NB4 (cell line): ENCODE results near the gene PLXNC1.

Experiments
- CTCF ChIP-seq: IDR thresholded peaks from one replicate; pipeline ENCODE4 v1.5.1; 2012; ENCODE audit warnings: low read depth, low read length
- MYC ChIP-seq: IDR thresholded peaks from 2 replicates; pipeline ENCODE4 v1.6.1; 2011; ENCODE audit warnings: low read depth, low read length

- no peak for TF ChIP-seq CTCF
- no peak for TF ChIP-seq MYC
These were observed 42.6 kb downstream of the PLXNC1 start for GRCh38 chr12:94191023-94191422.
